ENCODE results near the gene MED27.

DNA sequence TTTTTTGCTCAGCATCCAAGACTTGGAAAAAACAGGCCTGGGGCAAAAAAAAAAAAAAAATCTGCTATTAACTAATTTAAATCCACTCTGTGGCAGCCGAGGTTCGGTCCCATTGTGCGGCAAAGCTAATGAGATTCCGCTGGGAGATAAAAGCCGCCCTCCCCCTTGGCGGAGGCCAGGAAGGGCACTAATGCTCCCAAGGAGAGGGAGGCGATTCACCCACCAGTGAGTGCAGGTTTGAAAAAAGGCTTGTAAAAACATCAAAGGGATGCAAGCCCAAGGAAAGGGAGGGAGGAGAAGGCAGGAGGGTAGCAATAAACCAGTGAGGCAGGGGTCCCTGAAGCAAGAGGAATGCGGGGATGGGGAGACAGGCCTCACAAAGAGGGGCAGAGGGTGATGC lies 210.3 kb downstream of the MED27 start:
- TF ChIP-seq, protein P1, sequence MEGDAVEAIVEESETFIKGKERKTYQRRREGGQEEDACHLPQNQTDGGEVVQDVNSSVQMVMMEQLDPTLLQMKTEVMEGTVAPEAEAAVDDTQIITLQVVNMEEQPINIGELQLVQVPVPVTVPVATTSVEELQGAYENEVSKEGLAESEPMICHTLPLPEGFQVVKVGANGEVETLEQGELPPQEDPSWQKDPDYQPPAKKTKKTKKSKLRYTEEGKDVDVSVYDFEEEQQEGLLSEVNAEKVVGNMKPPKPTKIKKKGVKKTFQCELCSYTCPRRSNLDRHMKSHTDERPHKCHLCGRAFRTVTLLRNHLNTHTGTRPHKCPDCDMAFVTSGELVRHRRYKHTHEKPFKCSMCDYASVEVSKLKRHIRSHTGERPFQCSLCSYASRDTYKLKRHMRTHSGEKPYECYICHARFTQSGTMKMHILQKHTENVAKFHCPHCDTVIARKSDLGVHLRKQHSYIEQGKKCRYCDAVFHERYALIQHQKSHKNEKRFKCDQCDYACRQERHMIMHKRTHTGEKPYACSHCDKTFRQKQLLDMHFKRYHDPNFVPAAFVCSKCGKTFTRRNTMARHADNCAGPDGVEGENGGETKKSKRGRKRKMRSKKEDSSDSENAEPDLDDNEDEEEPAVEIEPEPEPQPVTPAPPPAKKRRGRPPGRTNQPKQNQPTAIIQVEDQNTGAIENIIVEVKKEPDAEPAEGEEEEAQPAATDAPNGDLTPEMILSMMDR (IDR thresholded peaks at IDR 0.05) = no peak
- TF ChIP-seq POLR2A (IDR thresholded peaks at IDR 0.05; ENCODE audit: low read depth) = no peak
- no peak for TF ChIP-seq POLR2AphosphoS5 (IDR thresholded peaks at IDR 0.05)
- no peak for TF ChIP-seq EP300 (IDR thresholded peaks at IDR 0.05)
